ENCODE measurements around the gene CCR5AS.

DNA sequence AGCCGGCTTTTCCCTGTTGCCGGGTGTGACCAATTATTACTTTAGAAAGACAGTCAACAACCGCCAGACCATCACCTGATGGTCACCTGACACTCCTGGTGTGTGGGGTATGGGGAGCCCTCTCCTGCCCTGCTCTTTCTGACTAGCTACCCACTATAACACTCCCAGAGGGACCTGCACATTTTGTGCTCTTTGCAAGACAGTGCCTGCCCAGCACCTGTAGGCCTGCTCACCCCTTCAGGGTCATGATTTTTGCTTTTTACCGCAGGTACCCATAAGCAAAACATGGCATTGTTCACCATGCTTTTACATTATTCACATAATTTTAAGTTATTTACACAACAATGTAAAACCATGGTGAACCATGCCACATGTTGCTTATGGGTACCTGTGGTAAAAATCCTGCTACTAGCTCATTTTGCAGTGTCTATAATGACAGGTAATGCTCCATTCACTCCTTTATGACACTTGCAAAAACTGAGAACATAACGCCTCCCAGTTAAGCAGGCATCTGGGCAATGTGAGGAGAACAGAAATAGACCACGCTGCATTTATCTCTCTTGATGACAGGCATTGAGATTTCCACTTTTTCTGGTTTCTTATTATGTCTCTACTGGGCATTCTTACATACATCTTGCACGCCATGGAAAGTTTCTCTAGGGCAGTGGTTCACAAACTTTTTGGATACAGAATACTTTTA, 10.1 kb upstream of the CCR5AS start:
- TF ChIP-seq, protein P1, sequence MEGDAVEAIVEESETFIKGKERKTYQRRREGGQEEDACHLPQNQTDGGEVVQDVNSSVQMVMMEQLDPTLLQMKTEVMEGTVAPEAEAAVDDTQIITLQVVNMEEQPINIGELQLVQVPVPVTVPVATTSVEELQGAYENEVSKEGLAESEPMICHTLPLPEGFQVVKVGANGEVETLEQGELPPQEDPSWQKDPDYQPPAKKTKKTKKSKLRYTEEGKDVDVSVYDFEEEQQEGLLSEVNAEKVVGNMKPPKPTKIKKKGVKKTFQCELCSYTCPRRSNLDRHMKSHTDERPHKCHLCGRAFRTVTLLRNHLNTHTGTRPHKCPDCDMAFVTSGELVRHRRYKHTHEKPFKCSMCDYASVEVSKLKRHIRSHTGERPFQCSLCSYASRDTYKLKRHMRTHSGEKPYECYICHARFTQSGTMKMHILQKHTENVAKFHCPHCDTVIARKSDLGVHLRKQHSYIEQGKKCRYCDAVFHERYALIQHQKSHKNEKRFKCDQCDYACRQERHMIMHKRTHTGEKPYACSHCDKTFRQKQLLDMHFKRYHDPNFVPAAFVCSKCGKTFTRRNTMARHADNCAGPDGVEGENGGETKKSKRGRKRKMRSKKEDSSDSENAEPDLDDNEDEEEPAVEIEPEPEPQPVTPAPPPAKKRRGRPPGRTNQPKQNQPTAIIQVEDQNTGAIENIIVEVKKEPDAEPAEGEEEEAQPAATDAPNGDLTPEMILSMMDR (IDR thresholded peaks at IDR 0.05): no peak
- no peak for TF ChIP-seq POLR2AphosphoS5 (IDR thresholded peaks at IDR 0.05)
